ENCODE data around the gene SFI1.

- TF ChIP-seq CTCF (IDR thresholded peaks at IDR 0.05) (no peak), POLR2A (IDR thresholded peaks at IDR 0.05) (no peak)
These were observed 4.9 kb upstream of the SFI1 start for GRCh38 chr22:31491218-31491962.

Measured in heart left ventricle (tissue), 13 donors.